Suppressor macrophage treated with lipopolysaccharide for 1 hour (primary cell): ENCODE results near the gene OSGEP.

Experiments used
- DNase-seq, 3 donors: peaks; one replicate each; pipeline ENCODE4 v3.0.0-alpha.2; 2020 to 2022

The OSGEP gene

GRCh38 chr14:20454516-20455354 lies at the start of gene OSGEP, which contains the start of gene APEX1:
TSS of gene OSGEP (minus strand) at chr14:20454812. CDS start at chr14:20454683, 129 bp downstream.
TSS of gene APEX1 (plus strand) at chr14:20455226. CDS start at chr14:20455646, 420 bp downstream.
- peak; percentile 99 to 100 (median 100) for DNase-seq

GRCh38 chr14:20503898-20504297 lies 49.3 kb upstream of the OSGEP start:
- peak in 2 of 3 donors; percentile 22 to 34 for DNase-seq

GRCh38 chr14:20501346-20501745 lies 46.7 kb upstream of the OSGEP start:
- no peak for DNase-seq

GRCh38 chr14:20499881-20500280 lies 45.3 kb upstream of the OSGEP start:
- no peak for DNase-seq

- DNase-seq = no peak
Observed at GRCh38 chr14:20499108-20499507, 44.5 kb upstream of the OSGEP start.

GRCh38 chr14:20498622-20499021 lies 44.0 kb upstream of the OSGEP start:
- DNase-seq = no peak

GRCh38 chr14:20494935-20495766 lies 40.5 kb upstream of the OSGEP start:
- DNase-seq = peak; percentile 51 to 85 (median 78)

- peak; percentile 72 to 80 (median 73) for DNase-seq
Observed at GRCh38 chr14:20493634-20494033, 39.0 kb upstream of the OSGEP start.

GRCh38 chr14:20492486-20492885 lies 37.9 kb upstream of the OSGEP start:
- DNase-seq = no peak

- DNase-seq = no peak
Observed at GRCh38 chr14:20490563-20490962, 36.0 kb upstream of the OSGEP start.

- peak in 2 of 3 donors; percentile 14 to 21 for DNase-seq
Observed at GRCh38 chr14:20489093-20489994, 34.7 kb upstream of the OSGEP start.

- no peak for DNase-seq
Observed at GRCh38 chr14:20487396-20487725, 32.7 kb upstream of the OSGEP start.

GRCh38 chr14:20486684-20487395 lies 32.2 kb upstream of the OSGEP start:
- no peak for DNase-seq

- no peak for DNase-seq
Observed at GRCh38 chr14:20485900-20486299, 31.3 kb upstream of the OSGEP start.

- no peak for DNase-seq
Observed at GRCh38 chr14:20482382-20482781, 27.8 kb upstream of the OSGEP start.

- no peak for DNase-seq
Observed at GRCh38 chr14:20478894-20479293, 24.3 kb upstream of the OSGEP start.

GRCh38 chr14:20477211-20477876 lies 22.7 kb upstream of the OSGEP start:
- peak in 2 of 3 donors; percentile 42 to 51 for DNase-seq

- no peak for DNase-seq
Observed at GRCh38 chr14:20476776-20477175, 22.2 kb upstream of the OSGEP start.

GRCh38 chr14:20472536-20473169 lies 18.0 kb upstream of the OSGEP start:
- peak in 2 of 3 donors; percentile 27 to 38 for DNase-seq

GRCh38 chr14:20470603-20470901 lies 15.9 kb upstream of the OSGEP start:
- no peak for DNase-seq
